ENCODE measurements around the gene CCDC91. TPM values are rescaled to one million over a fixed set of nuclear protein-coding genes. Genes with fewer than 3 reads are reported as not detected.

CCDC91 gene
- total and polyA plus RNA-seq, 9 of the 15 experiments (the other 6 are each of a cell fraction or from before 2014, with no cell fraction given), result 10.1 to 31.1 (median 26.3) TPM

- TF ChIP-seq ATF2 (CRISPR knock-in tag; IDR thresholded peaks at IDR 0.05) (no peak), POLR2A (conservative IDR thresholded peaks at IDR 0.05) (no peak), NFRKB (IDR thresholded peaks at IDR 0.05; ENCODE audit: low read depth) (no peak), THRB (CRISPR knock-in tag; conservative IDR thresholded peaks at IDR 0.05) (no peak), SIRT6 (IDR thresholded peaks at IDR 0.05; ENCODE audit: low read depth, low read length) (no peak), ZFP30 (CRISPR knock-in tag; IDR thresholded peaks at IDR 0.05; ENCODE audit: borderline replicate concordance) (no peak), E2F1 (CRISPR knock-in tag; IDR thresholded peaks at IDR 0.05) (no peak), EP300 (IDR thresholded peaks at IDR 0.05; ENCODE audit: low read length) (0 out of 2 replicates have a peak, but pooled peaks have one; percentile 31), TBL1XR1 (IDR thresholded peaks at IDR 0.05; ENCODE audit: low read length in 2 of 2) (no peak), HES1 (IDR thresholded peaks at IDR 0.05; ENCODE audit: low read depth) (0 out of 2 replicates have a peak, but pooled peaks have one; percentile 14), NCOR1 (IDR thresholded peaks at IDR 0.05) (no peak), ZNF282 (CRISPR knock-in tag; IDR thresholded peaks at IDR 0.05) (no peak), RBBP5 (IDR thresholded peaks at IDR 0.05; ENCODE audit: borderline replicate concordance, insufficient read depth, low read length, poor library complexity, severe bottlenecking) (no peak), GABPA (tag; conservative IDR thresholded peaks at IDR 0.05; ENCODE audit: low read depth) (0 out of 2 replicates have a peak, but pooled peaks have one; percentile 4)
- TF ChIP-seq, protein P1, sequence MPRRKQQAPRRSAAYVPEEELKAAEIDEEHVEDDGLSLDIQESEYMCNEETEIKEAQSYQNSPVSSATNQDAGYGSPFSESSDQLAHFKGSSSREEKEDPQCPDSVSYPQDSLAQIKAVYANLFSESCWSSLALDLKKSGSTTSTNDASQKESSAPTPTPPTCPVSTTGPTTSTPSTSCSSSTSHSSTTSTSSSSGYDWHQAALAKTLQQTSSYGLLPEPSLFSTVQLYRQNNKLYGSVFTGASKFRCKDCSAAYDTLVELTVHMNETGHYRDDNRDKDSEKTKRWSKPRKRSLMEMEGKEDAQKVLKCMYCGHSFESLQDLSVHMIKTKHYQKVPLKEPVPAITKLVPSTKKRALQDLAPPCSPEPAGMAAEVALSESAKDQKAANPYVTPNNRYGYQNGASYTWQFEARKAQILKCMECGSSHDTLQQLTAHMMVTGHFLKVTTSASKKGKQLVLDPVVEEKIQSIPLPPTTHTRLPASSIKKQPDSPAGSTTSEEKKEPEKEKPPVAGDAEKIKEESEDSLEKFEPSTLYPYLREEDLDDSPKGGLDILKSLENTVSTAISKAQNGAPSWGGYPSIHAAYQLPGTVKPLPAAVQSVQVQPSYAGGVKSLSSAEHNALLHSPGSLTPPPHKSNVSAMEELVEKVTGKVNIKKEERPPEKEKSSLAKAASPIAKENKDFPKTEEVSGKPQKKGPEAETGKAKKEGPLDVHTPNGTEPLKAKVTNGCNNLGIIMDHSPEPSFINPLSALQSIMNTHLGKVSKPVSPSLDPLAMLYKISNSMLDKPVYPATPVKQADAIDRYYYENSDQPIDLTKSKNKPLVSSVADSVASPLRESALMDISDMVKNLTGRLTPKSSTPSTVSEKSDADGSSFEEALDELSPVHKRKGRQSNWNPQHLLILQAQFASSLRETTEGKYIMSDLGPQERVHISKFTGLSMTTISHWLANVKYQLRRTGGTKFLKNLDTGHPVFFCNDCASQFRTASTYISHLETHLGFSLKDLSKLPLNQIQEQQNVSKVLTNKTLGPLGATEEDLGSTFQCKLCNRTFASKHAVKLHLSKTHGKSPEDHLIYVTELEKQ (CRISPR knock-in tag; IDR thresholded peaks at IDR 0.05), result no peak
- TF ChIP-seq, protein P2, sequence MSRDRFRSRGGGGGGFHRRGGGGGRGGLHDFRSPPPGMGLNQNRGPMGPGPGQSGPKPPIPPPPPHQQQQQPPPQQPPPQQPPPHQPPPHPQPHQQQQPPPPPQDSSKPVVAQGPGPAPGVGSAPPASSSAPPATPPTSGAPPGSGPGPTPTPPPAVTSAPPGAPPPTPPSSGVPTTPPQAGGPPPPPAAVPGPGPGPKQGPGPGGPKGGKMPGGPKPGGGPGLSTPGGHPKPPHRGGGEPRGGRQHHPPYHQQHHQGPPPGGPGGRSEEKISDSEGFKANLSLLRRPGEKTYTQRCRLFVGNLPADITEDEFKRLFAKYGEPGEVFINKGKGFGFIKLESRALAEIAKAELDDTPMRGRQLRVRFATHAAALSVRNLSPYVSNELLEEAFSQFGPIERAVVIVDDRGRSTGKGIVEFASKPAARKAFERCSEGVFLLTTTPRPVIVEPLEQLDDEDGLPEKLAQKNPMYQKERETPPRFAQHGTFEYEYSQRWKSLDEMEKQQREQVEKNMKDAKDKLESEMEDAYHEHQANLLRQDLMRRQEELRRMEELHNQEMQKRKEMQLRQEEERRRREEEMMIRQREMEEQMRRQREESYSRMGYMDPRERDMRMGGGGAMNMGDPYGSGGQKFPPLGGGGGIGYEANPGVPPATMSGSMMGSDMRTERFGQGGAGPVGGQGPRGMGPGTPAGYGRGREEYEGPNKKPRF (IDR thresholded peaks at IDR 0.05; ENCODE audit: low read depth, low read length), result no peak
These were observed 353.0 kb downstream of the CCDC91 start (continued) for GRCh38 chr12:28543021-28543890.
